Natural killer cell (primary cell): ENCODE results near the gene RBP2. TPM values are rescaled to one million over a fixed set of nuclear protein-coding genes. Genes with fewer than 3 reads are reported as not detected.

Source experiments
- ATAC-seq, 3 donors: fragments of 150-1000 bp in 2 of 3; fragments of 200-7000 bp in 1 of 3; cut with Tn5 transposase; 1 replicate in 1 of 3; 2 replicates in 2 of 3; pipeline ENCODE4 v1.10.0; 2021; ENCODE audit warnings: mild to moderate bottlenecking in 2 of 3, moderate library complexity in 2 of 3
- DNase-seq, 2 donors: peaks; one replicate each; pipeline versions ENCODE4 v3.0.0 to v3.0.0-alpha.2; 2013 to 2021; ENCODE audit warnings: mixed read lengths in 1 of 2
- H3K27ac ChIP-seq: one replicate; pipeline ENCODE4 v1.5.1; 2013; ENCODE audit warnings: mild to moderate bottlenecking, low read length
- H3K27me3 ChIP-seq: one replicate; pipeline ENCODE4 v1.6.1; 2013; ENCODE audit warnings: low read length; ENCODE audit not compliant: control insufficient read depth, insufficient read depth
- H3K36me3 ChIP-seq: one replicate; pipeline ENCODE4 v1.6.1; 2013; ENCODE audit warnings: low read length; ENCODE audit not compliant: control insufficient read depth, insufficient read depth
- H3K4me1 ChIP-seq: one replicate; pipeline ENCODE4 v1.6.1; 2013; ENCODE audit warnings: low read length; ENCODE audit not compliant: control insufficient read depth, insufficient read depth
- H3K4me3 ChIP-seq: one replicate; pipeline ENCODE4 v1.5.1; 2013; ENCODE audit warnings: low read length
- H3K9me3 ChIP-seq: one replicate; pipeline ENCODE4 v1.6.1; 2013; ENCODE audit warnings: low read length; ENCODE audit not compliant: control insufficient read depth, insufficient read depth
- H3K27ac Mint-ChIP-seq, 2 donors: one replicate each; pipeline ENCODE4 v1.8.0; 2022; ENCODE audit warnings: mild to moderate bottlenecking in 2 of 2, mixed read lengths in 2 of 2, moderate library complexity in 1 of 2
- H3K27me3 Mint-ChIP-seq, 2 donors: one replicate each; pipeline ENCODE4 v1.8.0; 2022; ENCODE audit warnings: low read depth in 2 of 2, mixed read lengths in 2 of 2
- H3K36me3 Mint-ChIP-seq: one replicate; pipeline ENCODE4 v1.8.0; 2022; ENCODE audit warnings: mixed read lengths
- H3K4me1 Mint-ChIP-seq, 2 donors: one replicate each; pipeline ENCODE4 v1.8.0; 2022; ENCODE audit warnings: mixed read lengths in 2 of 2
- H3K4me3 Mint-ChIP-seq: one replicate; pipeline ENCODE4 v1.8.0; 2022; ENCODE audit warnings: mild to moderate bottlenecking, moderate library complexity, mixed read lengths
- H3K9me3 Mint-ChIP-seq, 2 donors: one replicate each; pipeline ENCODE4 v1.8.0; 2022; ENCODE audit warnings: mixed read lengths in 2 of 2
- WGBS: methylation state at CpG from one replicate; pipeline ENCODE4 v1.1.7; 2013; ENCODE audit warnings: missing lambda C conversion rate; ENCODE audit not compliant: insufficient coverage; 5-methylcytosine and 5-hydroxymethylcytosine counted together
- intact Hi-C: fragments of 100-400 bp; cut with micrococcal nuclease; formaldehyde crosslinking; loops from one replicate; pipeline ENCODE4 v1.14.2; 2022
- total RNA-seq, 4 donors: library from RNA; stranded (reverse); fragments of 120-200 nt in 1 of 4; gene quantifications; one replicate each; pipeline versions ENCODE4 v1.2.3 to v1.2.4, GENCODE V29; 2013 to 2022
- TF ChIP-seq, protein P1 (sequence below): fragments of 200-600 bp; IDR thresholded peaks from one replicate; pipeline ENCODE4 v1.8.0; 2022; ENCODE audit warnings: antibody characterized with exemption

Gene RBP2
- total RNA-seq, 3 donors from 2014 or later (not counting 1 experiment from before 2014, with no cell fraction given), result not detected

DNA sequence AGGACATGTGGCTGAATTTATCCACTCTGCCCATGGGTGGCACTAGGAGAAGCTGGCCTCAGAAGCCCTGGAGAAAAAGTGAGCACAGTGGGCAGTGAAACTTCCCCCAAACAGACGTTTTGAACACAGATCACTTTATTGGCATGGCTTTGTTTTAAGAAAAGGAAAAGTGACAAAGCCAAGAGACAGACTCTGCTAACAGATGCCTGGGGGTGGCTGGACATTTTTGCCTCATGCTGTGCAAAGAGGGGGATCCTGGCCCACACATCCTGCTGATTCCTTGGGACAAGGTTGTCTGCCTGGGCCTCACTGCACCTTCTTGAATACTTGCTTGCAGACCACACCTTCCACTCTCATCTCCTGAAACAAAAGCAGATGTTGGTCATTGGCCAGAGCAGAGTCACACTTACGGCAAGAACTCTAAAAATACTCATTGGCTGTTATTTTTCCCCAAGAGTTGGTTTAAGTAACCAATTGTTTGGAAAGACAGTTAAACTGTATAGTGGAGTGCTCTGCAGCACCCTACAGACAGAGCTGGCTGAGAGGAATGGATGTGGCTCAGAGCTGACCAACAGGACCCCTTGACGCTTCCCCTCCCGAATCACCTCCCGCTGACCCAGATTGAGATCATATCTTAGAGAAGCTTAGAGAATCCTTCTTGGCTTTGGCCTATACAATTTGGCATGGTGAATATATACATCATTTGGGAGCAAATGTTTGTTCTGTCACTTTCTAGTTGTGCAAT lies 41.2 kb upstream of the RBP2 start:
- Mint-ChIP-seq H3K36me3 (no peaks in the 10 kb centered on the region), H3K27ac (no peak overlapping the region), H3K4me1 (no peaks in the 10 kb centered on the region), H3K4me3 (no peak overlapping the region), H3K27me3 (peaks cover 0 to 3% of the 10 kb centered on the region in 2 donors), H3K9me3 (no peaks in the 10 kb centered on the region)
- intact Hi-C loops, result no loop called here
- Histone ChIP-seq H3K36me3 (no peaks in the 10 kb centered on the region), H3K27ac (no peak overlapping the region), H3K9me3 (no peaks in the 10 kb centered on the region), H3K4me1 (no peaks in the 10 kb centered on the region), H3K27me3 (no peaks in the 10 kb centered on the region), H3K4me3 (no peak overlapping the region)
- ATAC-seq (no peak), DNase-seq (no peak)
- WGBS, result 81% methylated on average over 5 of the region's 5 CpGs
- TF ChIP-seq, protein P1, sequence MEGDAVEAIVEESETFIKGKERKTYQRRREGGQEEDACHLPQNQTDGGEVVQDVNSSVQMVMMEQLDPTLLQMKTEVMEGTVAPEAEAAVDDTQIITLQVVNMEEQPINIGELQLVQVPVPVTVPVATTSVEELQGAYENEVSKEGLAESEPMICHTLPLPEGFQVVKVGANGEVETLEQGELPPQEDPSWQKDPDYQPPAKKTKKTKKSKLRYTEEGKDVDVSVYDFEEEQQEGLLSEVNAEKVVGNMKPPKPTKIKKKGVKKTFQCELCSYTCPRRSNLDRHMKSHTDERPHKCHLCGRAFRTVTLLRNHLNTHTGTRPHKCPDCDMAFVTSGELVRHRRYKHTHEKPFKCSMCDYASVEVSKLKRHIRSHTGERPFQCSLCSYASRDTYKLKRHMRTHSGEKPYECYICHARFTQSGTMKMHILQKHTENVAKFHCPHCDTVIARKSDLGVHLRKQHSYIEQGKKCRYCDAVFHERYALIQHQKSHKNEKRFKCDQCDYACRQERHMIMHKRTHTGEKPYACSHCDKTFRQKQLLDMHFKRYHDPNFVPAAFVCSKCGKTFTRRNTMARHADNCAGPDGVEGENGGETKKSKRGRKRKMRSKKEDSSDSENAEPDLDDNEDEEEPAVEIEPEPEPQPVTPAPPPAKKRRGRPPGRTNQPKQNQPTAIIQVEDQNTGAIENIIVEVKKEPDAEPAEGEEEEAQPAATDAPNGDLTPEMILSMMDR, result no peak

DNA sequence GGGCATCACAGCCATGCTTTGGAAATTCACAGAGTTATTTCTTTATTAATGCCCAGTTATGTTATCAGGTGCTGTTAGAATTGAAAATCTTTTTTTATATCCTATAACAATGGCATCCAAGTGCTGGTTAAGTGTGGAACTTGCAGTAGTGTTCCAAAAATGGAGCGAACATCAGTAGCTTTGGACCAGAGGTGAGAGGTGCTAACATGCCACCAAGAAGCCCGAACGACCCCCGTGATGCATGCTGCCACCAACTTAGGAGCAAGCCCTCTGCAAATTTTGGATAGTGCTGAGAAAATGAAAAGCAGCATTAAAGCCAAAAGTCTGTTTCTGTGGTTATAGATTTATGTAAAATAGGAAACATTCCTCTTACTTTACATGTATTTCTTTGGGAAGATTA lies 38.4 kb upstream of the RBP2 start:
- H3K36me3 Mint-ChIP-seq, result no peaks in the 10 kb centered on the region

DNA sequence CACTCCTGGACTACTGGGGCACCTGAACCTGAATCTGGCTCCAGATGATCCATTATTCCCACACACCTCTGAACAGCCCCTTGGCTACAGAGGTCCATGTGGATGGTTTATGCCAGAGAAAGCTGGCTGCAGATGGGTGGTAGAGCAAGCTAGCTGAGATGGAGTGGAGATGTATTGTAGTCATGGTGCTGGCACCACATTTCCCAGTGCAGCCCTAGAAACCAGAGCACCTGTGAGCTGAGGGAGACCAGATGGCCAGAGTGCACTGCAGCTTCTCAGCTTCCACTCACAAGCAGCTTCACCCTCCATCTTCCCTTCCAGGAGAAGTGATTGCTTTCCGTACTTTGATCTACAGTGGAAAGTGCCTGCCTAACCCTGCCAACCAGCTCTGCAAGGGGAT lies 33.3 kb upstream of the RBP2 start:
- no peaks in the 10 kb centered on the region for H3K36me3 Mint-ChIP-seq
- Histone ChIP-seq H3K9me3 (no peaks in the 10 kb centered on the region), H3K36me3 (no peaks in the 10 kb centered on the region), H3K27me3 (no peaks in the 10 kb centered on the region), H3K4me1 (no peaks in the 10 kb centered on the region), H3K4me3 (no peak overlapping the region), H3K27ac (no peak overlapping the region)
- TF ChIP-seq, protein P1, result no peak
- no peaks in the 10 kb centered on the region for H3K4me1 Mint-ChIP-seq
- H3K4me3 Mint-ChIP-seq, result no peak overlapping the region
- H3K27me3 Mint-ChIP-seq, result no peaks in the 10 kb centered on the region
- intact Hi-C loops, result no loop called here
- no peak overlapping the region for H3K27ac Mint-ChIP-seq
- ATAC-seq, result no peak
- DNase-seq, result no peak
- WGBS, result 50% methylated on average over 1 of the region's 1 CpG
- no peaks in the 10 kb centered on the region for H3K9me3 Mint-ChIP-seq

More for the DNA sequence above, 38.4 kb upstream of the RBP2 start:
- no peak overlapping the region for H3K4me3 ChIP-seq
- no peaks in the 10 kb centered on the region for H3K27me3 Mint-ChIP-seq
- no peaks in the 10 kb centered on the region for H3K9me3 ChIP-seq
- intact Hi-C loops, result no loop called here
- no peaks in the 10 kb centered on the region for H3K4me1 Mint-ChIP-seq
- no peak for DNase-seq
- TF ChIP-seq, protein P1, result no peak
- no peaks in the 10 kb centered on the region for H3K36me3 ChIP-seq
- H3K27ac ChIP-seq, result no peak overlapping the region
- no peak overlapping the region for H3K4me3 Mint-ChIP-seq
- no peaks in the 10 kb centered on the region for H3K27me3 ChIP-seq
- no peak overlapping the region for H3K27ac Mint-ChIP-seq
- no peak for ATAC-seq
- H3K9me3 Mint-ChIP-seq, result no peaks in the 10 kb centered on the region
- no peaks in the 10 kb centered on the region for H3K4me1 ChIP-seq
- WGBS, result 92% methylated on average over 4 of the region's 4 CpGs

DNA sequence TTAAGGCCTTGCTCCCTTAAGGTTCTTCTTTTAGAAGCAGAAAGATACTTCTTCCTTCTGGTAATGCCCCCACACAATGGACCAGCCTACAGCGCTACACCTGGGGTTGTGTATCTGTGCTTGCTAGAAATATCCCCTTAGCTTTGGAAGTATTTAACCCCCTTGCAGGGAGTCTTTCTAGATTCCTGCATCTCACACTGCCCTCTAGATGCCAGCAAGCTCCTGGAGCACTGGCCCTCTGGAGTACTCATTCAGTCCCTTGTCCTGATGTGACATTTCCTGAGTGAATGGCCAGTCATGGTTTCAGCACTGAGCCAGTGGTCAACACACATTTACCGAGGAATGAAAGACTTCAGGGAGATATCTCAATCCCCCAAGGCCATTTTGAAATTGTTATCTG lies 30.4 kb upstream of the RBP2 start:
- Mint-ChIP-seq H3K4me1 (no peaks in the 10 kb centered on the region), H3K27me3 (peaks cover 0 to 8% of the 10 kb centered on the region in 2 donors), H3K27ac (no peak overlapping the region), H3K36me3 (no peaks in the 10 kb centered on the region), H3K9me3 (no peaks in the 10 kb centered on the region), H3K4me3 (no peak overlapping the region)
- TF ChIP-seq, protein P1, result no peak
- intact Hi-C loops, result no loop called here
- Histone ChIP-seq H3K27ac (no peak overlapping the region), H3K4me3 (no peak overlapping the region), H3K9me3 (no peaks in the 10 kb centered on the region), H3K36me3 (no peaks in the 10 kb centered on the region), H3K4me1 (no peaks in the 10 kb centered on the region), H3K27me3 (no peaks in the 10 kb centered on the region)
- 76% methylated on average over 2 of the region's 2 CpGs for whole genome bisulfite sequencing
- no peak for DNase-seq
- no peak for ATAC-seq
